ENCODE data around the gene TWNK. TPM values are rescaled to one million over a fixed set of nuclear protein-coding genes. Genes with fewer than 3 reads are reported as not detected.

TWNK gene
- total and polyA plus RNA-seq, 10 donors: 5.6 to 9.9 (median 8.2) TPM

GRCh38 chr10:101011517-101012423, 24.4 kb downstream of the TWNK start:
- Histone ChIP-seq H3K9me3 (no peaks in the 10 kb centered on the region), H3K4me1 (peaks cover 10 to 50% (median 24%) of the 10 kb centered on the region in 6 donors), H3K4me3 (no peak overlapping the region), H3K27me3 (replicated peaks in 1 of 7) (peaks cover 0 to 15% (median 2%) of the 10 kb centered on the region in 7 donors), H3K27ac (peak overlapping the region in 6 of 8 donors; percentile 47 to 77 (median 58)), H3K36me3 (peaks cover 0 to 8% (median 5%) of the 10 kb centered on the region in 6 donors)
- 74 to 79% (median 78%) methylated on average over 13 to 22 of the region's 22 CpGs for WGBS, 5 donors
- intact Hi-C loops (cut with DNase I; ENCODE audit: low total_unique reads): no loop called here
- DNase-seq: peak; percentile 74
- no peak for TF ChIP-seq POLR2A (IDR thresholded peaks at IDR 0.05)

GRCh38 chr10:101012525-101013364, 25.4 kb downstream of the TWNK start:
- WGBS, 5 donors: 18 to 33% (median 22%) methylated on average over 8 to 14 of the region's 14 CpGs
- TF ChIP-seq POLR2A (IDR thresholded peaks at IDR 0.05): no peak
- peak; percentile 73 to 97 (median 90) for TF ChIP-seq CTCF (IDR thresholded peaks at IDR 0.05 in 8 of 11, conservative IDR thresholded peaks at IDR 0.05 in 3 of 11)
- TF ChIP-seq POLR2AphosphoS5 (IDR thresholded peaks at IDR 0.05): peak; percentile 47 to 73 (median 64)
- peaks cover 10 to 43% (median 22%) of the 10 kb centered on the region in 6 donors for H3K4me1 ChIP-seq
- peak overlapping the region in 7 of 8 donors; percentile 36 to 77 (median 57) for H3K27ac ChIP-seq
- no peaks in the 10 kb centered on the region for H3K9me3 ChIP-seq
- peaks cover 0 to 23% (median 6%) of the 10 kb centered on the region in 7 donors for H3K27me3 ChIP-seq (replicated peaks in 1 of 7)
- no peaks in the 10 kb centered on the region for H3K36me3 ChIP-seq
- intact Hi-C loops (cut with DNase I; ENCODE audit: low total_unique reads): no loop called here
- H3K4me3 ChIP-seq: no peak overlapping the region
- DNase-seq: peak; percentile 89

GRCh38 chr10:101013365-101013825, 26.1 kb downstream of the TWNK start:
- Histone ChIP-seq H3K27me3 (replicated peaks in 1 of 7) (peaks cover 0 to 30% (median 6%) of the 10 kb centered on the region in 7 donors), H3K36me3 (no peaks in the 10 kb centered on the region), H3K4me1 (peaks cover 10 to 44% (median 27%) of the 10 kb centered on the region in 6 donors), H3K4me3 (no peak overlapping the region), H3K9me3 (no peaks in the 10 kb centered on the region), H3K27ac (peak overlapping the region in 6 of 8 donors; percentile 36 to 77 (median 58))
- no peak for TF ChIP-seq CTCF (IDR thresholded peaks at IDR 0.05 in 8 of 11, conservative IDR thresholded peaks at IDR 0.05 in 3 of 11)
- TF ChIP-seq POLR2A (IDR thresholded peaks at IDR 0.05): no peak
- TF ChIP-seq POLR2AphosphoS5 (IDR thresholded peaks at IDR 0.05): no peak
- WGBS, 5 donors: 56 to 67% (median 58%) methylated on average over 9 of the region's 9 CpGs
- intact Hi-C loops (cut with DNase I; ENCODE audit: low total_unique reads): no loop called here
- no peak for DNase-seq

- Histone ChIP-seq H3K9me3 (no peaks in the 10 kb centered on the region), H3K4me3 (no peak overlapping the region), H3K27me3 (replicated peaks in 1 of 7) (peaks cover 0 to 38% (median 6%) of the 10 kb centered on the region in 7 donors), H3K4me1 (peaks cover 18 to 48% (median 36%) of the 10 kb centered on the region in 6 donors), H3K36me3 (no peaks in the 10 kb centered on the region), H3K27ac (no peak overlapping the region)
- 19 to 26% (median 22%) methylated on average over 11 of the region's 11 CpGs for WGBS, 5 donors
- intact Hi-C loops (cut with DNase I; ENCODE audit: low total_unique reads): no loop called here
- peak; percentile 93 for DNase-seq
- TF ChIP-seq POLR2AphosphoS5 (IDR thresholded peaks at IDR 0.05) (peak in 1 of 3 donors; percentile 32), CTCF (IDR thresholded peaks at IDR 0.05 in 8 of 11, conservative IDR thresholded peaks at IDR 0.05 in 3 of 11) (peak; percentile 84 to 97 (median 92)), POLR2A (IDR thresholded peaks at IDR 0.05) (no peak)
Measured at GRCh38 chr10:101014230-101014884, 27.0 kb downstream of the TWNK start.
